GM23248 (cell line): ENCODE results near the gene ATG12. TPM values are rescaled to one million over a fixed set of nuclear protein-coding genes. Genes with fewer than 3 reads are reported as not detected.

Experiments
- DNase-seq: peaks from one replicate; pipeline ENCODE4 v3.0.0-alpha.2; 2015
- H2AFZ ChIP-seq: fragments of 200-600 bp; sonication (generic); 2 replicates; pipeline ENCODE4 v1.6.1; 2016; ENCODE audit warnings: antibody characterized with exemption
- H3F3A ChIP-seq: fragments of 200-600 bp; sonication (generic); 2 replicates; pipeline ENCODE4 v1.6.1; 2016; ENCODE audit warnings: mild to moderate bottlenecking, antibody characterized with exemption, mixed run types; ENCODE audit not compliant: insufficient read depth
- H3K27ac ChIP-seq: fragments of 200-600 bp; sonication (generic); 2 replicates; pipeline ENCODE4 v1.5.1; 2016; ENCODE audit warnings: mild to moderate bottlenecking
- H3K27me3 ChIP-seq: fragments of 200-600 bp; sonication (generic); replicated peaks from 2 replicates; pipeline ENCODE4 v1.6.1; 2016; ENCODE audit warnings: mild to moderate bottlenecking; ENCODE audit not compliant: insufficient read depth
- H3K36me3 ChIP-seq: fragments of 200-600 bp; sonication (generic); 2 replicates; pipeline ENCODE4 v1.6.1; 2016; ENCODE audit warnings: low read depth, mild to moderate bottlenecking
- H3K4me1 ChIP-seq: fragments of 200-600 bp; sonication (generic); 2 replicates; pipeline ENCODE4 v1.6.1; 2016; ENCODE audit warnings: mild to moderate bottlenecking; ENCODE audit not compliant: insufficient read depth
- H3K4me2 ChIP-seq: fragments of 200-600 bp; sonication (generic); one replicate; pipeline ENCODE4 v1.6.1; 2016; ENCODE audit warnings: mild to moderate bottlenecking; ENCODE audit not compliant: unreplicated experiment
- H3K4me3 ChIP-seq: fragments of 200-600 bp; sonication (generic); 2 replicates; pipeline ENCODE4 v1.5.1; 2016; ENCODE audit warnings: mild to moderate bottlenecking
- H3K79me2 ChIP-seq: fragments of 200-600 bp; sonication (generic); 2 replicates; pipeline ENCODE4 v1.6.1; 2016; ENCODE audit warnings: mild to moderate bottlenecking; ENCODE audit not compliant: insufficient read depth
- H3K9ac ChIP-seq: fragments of 200-600 bp; sonication (generic); 2 replicates; pipeline ENCODE4 v1.6.1; 2016; ENCODE audit warnings: mild to moderate bottlenecking
- H3K9me2 ChIP-seq: fragments of 200-600 bp; sonication (generic); 2 replicates; pipeline ENCODE4 v1.6.1; 2016; ENCODE audit warnings: mixed run types, mild to moderate bottlenecking, moderate library complexity; ENCODE audit not compliant: insufficient read depth
- H3K9me3 ChIP-seq: fragments of 200-600 bp; sonication (generic); one replicate; pipeline ENCODE4 v1.6.1; 2017; ENCODE audit warnings: low read depth
- H4K20me1 ChIP-seq: fragments of 200-600 bp; sonication (generic); 2 replicates; pipeline ENCODE4 v1.6.0; 2016; ENCODE audit not compliant: insufficient read depth
- EZH2 ChIP-seq: fragments of 200-600 bp; sonication (generic); IDR thresholded peaks from 2 replicates; pipeline ENCODE4 v1.6.1; 2018; ENCODE audit warnings: antibody characterized with exemption, mild to moderate bottlenecking; ENCODE audit not compliant: insufficient read depth, poor library complexity, severe bottlenecking
- EZH2phosphoT487 ChIP-seq: fragments of 200-600 bp; sonication (generic); IDR thresholded peaks from 2 replicates; pipeline ENCODE4 v1.6.1; 2018; ENCODE audit warnings: antibody characterized with exemption, moderate library complexity, mild to moderate bottlenecking, low read depth; ENCODE audit not compliant: insufficient read depth
- WGBS, 2 experiments: methylation state at CpG; one replicate each; pipeline ENCODE4 v1.1.6; 2015 to 2017; ENCODE audit warnings: low lambda C conversion rate in 2 of 2, low coverage in 1 of 2; ENCODE audit errors: missing lambda C conversion rate in 2 of 2; 5-methylcytosine and 5-hydroxymethylcytosine counted together
- in situ Hi-C: fragments of 300-500 bp; cut with MboI; formaldehyde crosslinking; loops from 2 replicates; pipeline ENCODE4 v1.15.0; 2020
- polyA plus RNA-seq: library from polyadenylated mRNA; unstranded; fragments of >200 nt; fragmentation: Nextera tagmentation; extraction: Ambion mirVana; gene quantifications from 2 replicates; pipeline ENCODE4 v1.2.1, GENCODE V29; 2016
- total RNA-seq: library from RNA; depleted of rRNA; stranded (reverse); fragments of >200 nt; shearing (Covaris generic); gene quantifications from 2 replicates; pipeline ENCODE4 v1.2.3, GENCODE V29; 2014

ATG12 gene
- total and polyA plus RNA-seq, 2 experiments from 2014 or later: 57.2 to 126 TPM

GRCh38 chr5:115875447-115875846 lies 34.1 kb upstream of the ATG12 start:
- 0 out of 2 replicates have a peak, but pooled peaks cover 3% of the 10 kb centered on the region for H4K20me1 ChIP-seq
- no peaks in the 10 kb centered on the region for H3K27me3 ChIP-seq
- no peaks in the 10 kb centered on the region; the same call in 1 of the 2 replicates for H3K9me2 ChIP-seq
- no peak overlapping the region for H2AFZ ChIP-seq
- no peak overlapping the region for H3K27ac ChIP-seq
- H3K9ac ChIP-seq: no peak overlapping the region
- H3F3A ChIP-seq: peaks cover 8% of the 10 kb centered on the region; the same call in 1 of the 2 replicates
- 80 to 81% methylated on average over 2 of the region's 2 CpGs for WGBS, 2 experiments
- H3K4me3 ChIP-seq: no peak overlapping the region
- DNase-seq: peak; percentile 10
- H3K36me3 ChIP-seq: peaks cover 10% of the 10 kb centered on the region
- no peak for TF ChIP-seq EZH2
- no peak for TF ChIP-seq EZH2phosphoT487
- peaks cover 12% of the 10 kb centered on the region for H3K4me1 ChIP-seq
- H3K79me2 ChIP-seq: peaks cover 85% of the 10 kb centered on the region
- no peak overlapping the region for H3K4me2 ChIP-seq
- H3K9me3 ChIP-seq: no peaks in the 10 kb centered on the region
- in situ Hi-C loops: no loop called here

DNA sequence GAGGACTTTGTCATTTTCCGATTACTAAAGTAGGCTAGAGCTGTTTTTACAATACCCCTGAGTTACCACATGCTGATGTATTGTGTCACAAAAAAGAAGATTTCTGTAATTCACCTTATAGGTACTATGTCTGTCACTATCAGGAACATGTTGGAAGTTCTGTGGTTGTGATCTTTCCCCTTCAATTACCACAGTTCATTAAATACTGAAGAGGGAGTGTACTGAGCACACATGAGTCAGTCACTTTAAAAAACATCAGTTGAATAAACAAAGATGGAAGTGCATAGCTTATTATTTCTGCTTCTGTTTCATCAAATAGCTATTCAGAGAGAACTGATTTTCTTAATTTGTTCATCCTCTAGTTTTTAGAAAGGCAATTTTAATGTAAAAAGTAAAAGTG lies 32.0 kb upstream of the ATG12 start:
- no peaks in the 10 kb centered on the region for H3K9me3 ChIP-seq
- peaks cover 81% of the 10 kb centered on the region for H3K79me2 ChIP-seq
- 0 out of 2 replicates have a peak, but pooled peaks cover 3% of the 10 kb centered on the region for H4K20me1 ChIP-seq
- no peak overlapping the region for H3K27ac ChIP-seq
- WGBS, 2 experiments: 75 to 95% methylated on average over 1 of the region's 1 CpG
- H3K9ac ChIP-seq: no peak overlapping the region
- no peak overlapping the region for H3K4me2 ChIP-seq
- H3K4me1 ChIP-seq: peaks cover 12% of the 10 kb centered on the region
- no peak for TF ChIP-seq EZH2phosphoT487
- no peak for TF ChIP-seq EZH2
- DNase-seq: peak; percentile 20
- no peaks in the 10 kb centered on the region; the same call in 1 of the 2 replicates for H3K9me2 ChIP-seq
- peaks cover 10% of the 10 kb centered on the region for H3K36me3 ChIP-seq
- no peaks in the 10 kb centered on the region for H3K27me3 ChIP-seq
- no peak overlapping the region for H3K4me3 ChIP-seq
- in situ Hi-C loops: no loop called here
- H3F3A ChIP-seq: peaks cover 8% of the 10 kb centered on the region; the same call in 1 of the 2 replicates
- H2AFZ ChIP-seq: no peak overlapping the region

DNA sequence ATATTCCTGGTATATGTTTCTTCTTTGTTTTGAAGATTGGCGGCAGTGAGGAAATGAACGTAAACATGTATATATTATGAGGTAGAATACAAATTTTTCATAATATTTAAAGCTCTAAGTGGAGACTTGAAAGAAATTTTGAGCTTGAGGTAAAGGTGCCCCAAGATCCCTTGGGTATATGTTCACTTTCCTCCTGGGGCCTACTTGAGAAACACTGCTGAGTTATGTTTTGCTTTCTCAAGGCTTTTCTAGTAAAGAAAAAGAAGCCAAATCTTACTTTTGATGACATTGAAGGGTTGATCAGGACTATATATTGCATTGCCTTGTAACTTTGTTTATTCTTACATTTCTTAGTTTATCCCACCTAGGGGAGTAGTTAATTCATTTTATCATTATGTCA lies 31.1 kb upstream of the ATG12 start:
- Histone ChIP-seq H4K20me1 (0 out of 2 replicates have a peak, but pooled peaks cover 3% of the 10 kb centered on the region), H3K9me2 (no peaks in the 10 kb centered on the region; the same call in 1 of the 2 replicates), H3K4me2 (no peak overlapping the region), H3K27ac (no peak overlapping the region), H3K9ac (no peak overlapping the region), H3K4me1 (peaks cover 12% of the 10 kb centered on the region), H2AFZ (no peak overlapping the region), H3K4me3 (no peak overlapping the region), H3K36me3 (peaks cover 10% of the 10 kb centered on the region), H3K27me3 (no peaks in the 10 kb centered on the region), H3F3A (peaks cover 8% of the 10 kb centered on the region; the same call in 1 of the 2 replicates), H3K79me2 (peaks cover 81% of the 10 kb centered on the region), H3K9me3 (no peaks in the 10 kb centered on the region)
- in situ Hi-C loops: no loop called here
- DNase-seq: no peak
- TF ChIP-seq EZH2phosphoT487 (no peak), EZH2 (no peak)
- 97 to 98% methylated on average over 2 of the region's 2 CpGs for WGBS, 2 experiments

DNA sequence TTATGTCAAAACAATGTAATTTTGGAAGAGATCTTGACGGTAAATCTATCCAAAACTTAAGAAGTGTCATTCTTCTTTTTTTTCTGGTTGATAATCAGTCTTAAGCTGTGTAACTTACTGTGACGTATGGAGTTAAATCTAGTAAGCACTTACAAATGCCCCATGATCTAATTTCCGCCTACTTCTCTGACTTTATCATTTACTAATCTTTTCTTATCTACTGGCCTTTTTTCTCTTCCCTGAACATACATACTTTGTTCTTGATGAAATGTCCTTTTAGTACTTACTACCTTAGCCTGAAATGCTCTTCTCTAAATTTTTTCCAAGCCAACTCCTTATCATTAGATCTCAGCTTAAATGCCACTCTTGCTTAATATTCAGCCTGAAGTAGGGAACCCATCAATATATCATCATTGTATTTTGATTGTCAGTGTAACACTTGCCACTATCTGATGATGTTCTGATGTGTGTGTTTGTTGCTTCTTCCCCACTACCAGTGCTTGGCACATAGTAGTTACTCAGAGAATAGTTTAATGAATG lies 28.0 kb upstream of the ATG12 start:
- peaks cover 22% of the 10 kb centered on the region for H3K4me1 ChIP-seq
- in situ Hi-C loops: no loop called here
- no peak overlapping the region for H3K4me2 ChIP-seq
- peaks cover 10% of the 10 kb centered on the region for H3K36me3 ChIP-seq
- DNase-seq: no peak
- H3K27ac ChIP-seq: no peak overlapping the region
- H2AFZ ChIP-seq: no peak overlapping the region
- peaks cover 8% of the 10 kb centered on the region; the same call in 1 of the 2 replicates for H3F3A ChIP-seq
- H3K9me3 ChIP-seq: no peaks in the 10 kb centered on the region
- H3K9ac ChIP-seq: no peak overlapping the region
- TF ChIP-seq EZH2 (no peak), EZH2phosphoT487 (no peak)
- H4K20me1 ChIP-seq: 0 out of 2 replicates have a peak, but pooled peaks cover 4% of the 10 kb centered on the region
- H3K79me2 ChIP-seq: peaks cover 81% of the 10 kb centered on the region
- no peaks in the 10 kb centered on the region for H3K9me2 ChIP-seq
- no peaks in the 10 kb centered on the region for H3K27me3 ChIP-seq
- 98 to 99% methylated on average over 3 of the region's 3 CpGs for WGBS, 2 experiments
- no peak overlapping the region for H3K4me3 ChIP-seq
